ENCODE measurements around the gene HAL. TPM values are rescaled to one million over a fixed set of nuclear protein-coding genes. Genes with fewer than 3 reads are reported as not detected.

Gene HAL
- total RNA-seq, 1 donor from 2014 or later: not detected

GRCh38 chr12:96006727-96007126 lies 10.6 kb upstream of the HAL start:
- Histone ChIP-seq H3K9me3 (replicated peaks) (no peaks in the 10 kb centered on the region), H3K27me3 (ENCODE audit: low read depth) (no peaks in the 10 kb centered on the region), H3K4me3 (no peak overlapping the region), H3K36me3 (peaks cover 96% of the 10 kb centered on the region), H3K4me1 (no peaks in the 10 kb centered on the region), H3K27ac (replicated peaks) (no peak overlapping the region)
- DNase-seq: no peak
- TF ChIP-seq, protein P1, sequence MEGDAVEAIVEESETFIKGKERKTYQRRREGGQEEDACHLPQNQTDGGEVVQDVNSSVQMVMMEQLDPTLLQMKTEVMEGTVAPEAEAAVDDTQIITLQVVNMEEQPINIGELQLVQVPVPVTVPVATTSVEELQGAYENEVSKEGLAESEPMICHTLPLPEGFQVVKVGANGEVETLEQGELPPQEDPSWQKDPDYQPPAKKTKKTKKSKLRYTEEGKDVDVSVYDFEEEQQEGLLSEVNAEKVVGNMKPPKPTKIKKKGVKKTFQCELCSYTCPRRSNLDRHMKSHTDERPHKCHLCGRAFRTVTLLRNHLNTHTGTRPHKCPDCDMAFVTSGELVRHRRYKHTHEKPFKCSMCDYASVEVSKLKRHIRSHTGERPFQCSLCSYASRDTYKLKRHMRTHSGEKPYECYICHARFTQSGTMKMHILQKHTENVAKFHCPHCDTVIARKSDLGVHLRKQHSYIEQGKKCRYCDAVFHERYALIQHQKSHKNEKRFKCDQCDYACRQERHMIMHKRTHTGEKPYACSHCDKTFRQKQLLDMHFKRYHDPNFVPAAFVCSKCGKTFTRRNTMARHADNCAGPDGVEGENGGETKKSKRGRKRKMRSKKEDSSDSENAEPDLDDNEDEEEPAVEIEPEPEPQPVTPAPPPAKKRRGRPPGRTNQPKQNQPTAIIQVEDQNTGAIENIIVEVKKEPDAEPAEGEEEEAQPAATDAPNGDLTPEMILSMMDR (IDR thresholded peaks at IDR 0.05; ENCODE audit: borderline replicate concordance): no peak
- intact Hi-C loops (cut with micrococcal nuclease): no loop called here

DNA sequence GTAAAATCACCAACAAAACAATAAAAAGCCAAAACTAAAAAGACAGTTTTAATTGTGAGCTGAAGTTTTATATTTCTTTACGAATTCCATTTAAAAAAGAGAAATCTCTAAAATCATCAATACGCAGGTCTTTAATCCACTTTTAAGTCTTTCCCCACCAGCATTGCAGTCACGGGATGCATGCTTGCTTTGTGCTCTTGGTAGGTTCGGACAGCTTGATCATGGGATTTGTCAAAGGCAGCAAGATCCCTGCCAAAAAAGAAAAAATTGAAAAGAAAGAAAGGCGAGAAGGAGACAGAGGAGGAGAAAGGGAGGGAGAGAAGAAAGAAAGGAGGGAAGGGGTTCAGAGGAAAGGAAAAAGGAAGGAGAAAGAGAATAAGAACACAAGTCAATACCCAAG lies 4.7 kb upstream of the HAL start:
- Histone ChIP-seq H3K4me3 (no peak overlapping the region), H3K36me3 (peaks cover 58% of the 10 kb centered on the region), H3K27me3 (ENCODE audit: low read depth) (no peaks in the 10 kb centered on the region), H3K4me1 (no peaks in the 10 kb centered on the region), H3K27ac (replicated peaks) (no peak overlapping the region), H3K9me3 (replicated peaks) (no peaks in the 10 kb centered on the region)
- intact Hi-C loops (cut with micrococcal nuclease): no loop called here
- DNase-seq: no peak
- TF ChIP-seq, protein P1 (IDR thresholded peaks at IDR 0.05; ENCODE audit: borderline replicate concordance): no peak

- H3K27ac ChIP-seq (replicated peaks): no peak overlapping the region
- DNase-seq: no peak
- peaks cover 45% of the 10 kb centered on the region for H3K36me3 ChIP-seq
- TF ChIP-seq, protein P1 (IDR thresholded peaks at IDR 0.05; ENCODE audit: borderline replicate concordance): no peak
- H3K4me3 ChIP-seq: no peak overlapping the region
- no peaks in the 10 kb centered on the region for H3K9me3 ChIP-seq (replicated peaks)
- no peaks in the 10 kb centered on the region for H3K4me1 ChIP-seq
- H3K27me3 ChIP-seq (ENCODE audit: low read depth): no peaks in the 10 kb centered on the region
- intact Hi-C loops (cut with micrococcal nuclease): loop anchor here (5.0 kb wide), 2 partner anchors 82 to 417 kb away; no protein-coding TSS in a partner anchor
These were observed 3.3 kb upstream of the HAL start for GRCh38 chr12:95999484-95999883.

GRCh38 chr12:95998611-95999286 lies 2.6 kb upstream of the HAL start:
- Histone ChIP-seq H3K27me3 (ENCODE audit: low read depth) (no peaks in the 10 kb centered on the region), H3K36me3 (peaks cover 37% of the 10 kb centered on the region), H3K4me1 (no peaks in the 10 kb centered on the region), H3K4me3 (no peak overlapping the region), H3K27ac (replicated peaks) (no peak overlapping the region), H3K9me3 (replicated peaks) (no peaks in the 10 kb centered on the region)
- no peak for DNase-seq
- TF ChIP-seq, protein P1 (IDR thresholded peaks at IDR 0.05; ENCODE audit: borderline replicate concordance): peak; percentile 81
- intact Hi-C loops (cut with micrococcal nuclease): loop anchor here (5.0 kb wide), 2 partner anchors 81 to 416 kb away; no protein-coding TSS in a partner anchor

GRCh38 chr12:95997911-95998510 lies 1.9 kb upstream of the HAL start:
- Histone ChIP-seq H3K27me3 (ENCODE audit: low read depth) (no peaks in the 10 kb centered on the region), H3K4me3 (no peak overlapping the region), H3K9me3 (replicated peaks) (no peaks in the 10 kb centered on the region), H3K36me3 (peaks cover 30% of the 10 kb centered on the region), H3K4me1 (no peaks in the 10 kb centered on the region), H3K27ac (replicated peaks) (no peak overlapping the region)
- TF ChIP-seq, protein P1 (IDR thresholded peaks at IDR 0.05; ENCODE audit: borderline replicate concordance): no peak
- no peak for DNase-seq
- intact Hi-C loops (cut with micrococcal nuclease): loop anchor here (5.0 kb wide), 2 partner anchors 81 to 416 kb away; no protein-coding TSS in a partner anchor

Measured in left ventricle myocardium inferior (tissue), 1 donor.